Measurements from ENCODE around the gene TANK.

TANK gene

GRCh38 chr2:161250864-161251436 lies 90.7 kb downstream of the TANK start:
- Histone ChIP-seq H3K27ac (no peak overlapping the region), H3K9ac (no peak overlapping the region), H3K36me3 (ENCODE audit: insufficient read depth) (no peaks in the 10 kb centered on the region), H3K4me2 (no peak overlapping the region), H3K4me3 (IDR thresholded peaks at IDR 0.05; ENCODE audit: insufficient read depth, low read depth, low read length) (no peak overlapping the region), H3K27me3 (ENCODE audit: insufficient read depth, low read depth) (no peaks in the 10 kb centered on the region), H2AFZ (ENCODE audit: low read depth) (no peak overlapping the region), H3K4me1 (ENCODE audit: low read depth, poor library complexity, severe bottlenecking) (no peaks in the 10 kb centered on the region), H3K79me2 (ENCODE audit: insufficient read depth, low read depth) (no peaks in the 10 kb centered on the region), H4K20me1 (ENCODE audit: insufficient read depth) (no peaks in the 10 kb centered on the region)
- TF ChIP-seq CTCF (conservative IDR thresholded peaks at IDR 0.05; ENCODE audit: low read depth, low read length) = peak; percentile 43

- no peak overlapping the region for H3K4me3 ChIP-seq (IDR thresholded peaks at IDR 0.05; ENCODE audit: insufficient read depth, low read depth, low read length)
- no peaks in the 10 kb centered on the region for H3K27me3 ChIP-seq (ENCODE audit: insufficient read depth, low read depth)
- TF ChIP-seq CTCF (conservative IDR thresholded peaks at IDR 0.05; ENCODE audit: low read depth, low read length) = no peak
- no peak overlapping the region for H3K27ac ChIP-seq
- no peak overlapping the region for H3K9ac ChIP-seq
- no peaks in the 10 kb centered on the region for H3K36me3 ChIP-seq (ENCODE audit: insufficient read depth)
- no peak overlapping the region for H3K4me2 ChIP-seq
- no peaks in the 10 kb centered on the region for H3K79me2 ChIP-seq (ENCODE audit: insufficient read depth, low read depth)
- H3K4me1 ChIP-seq (ENCODE audit: low read depth, poor library complexity, severe bottlenecking) = no peaks in the 10 kb centered on the region
- H4K20me1 ChIP-seq (ENCODE audit: insufficient read depth) = no peaks in the 10 kb centered on the region
- H2AFZ ChIP-seq (ENCODE audit: low read depth) = no peak overlapping the region
These were observed 97.1 kb downstream of the TANK start for GRCh38 chr2:161257123-161257952.

GRCh38 chr2:161265874-161266273 lies 105.6 kb downstream of the TANK start:
- Histone ChIP-seq H3K4me1 (ENCODE audit: low read depth, poor library complexity, severe bottlenecking) (no peaks in the 10 kb centered on the region), H3K27ac (no peak overlapping the region), H3K79me2 (ENCODE audit: insufficient read depth, low read depth) (no peaks in the 10 kb centered on the region), H4K20me1 (ENCODE audit: insufficient read depth) (no peaks in the 10 kb centered on the region), H3K27me3 (ENCODE audit: insufficient read depth, low read depth) (no peaks in the 10 kb centered on the region), H3K4me2 (no peak overlapping the region), H3K9ac (no peak overlapping the region), H3K36me3 (ENCODE audit: insufficient read depth) (no peaks in the 10 kb centered on the region), H2AFZ (ENCODE audit: low read depth) (no peak overlapping the region), H3K4me3 (IDR thresholded peaks at IDR 0.05; ENCODE audit: insufficient read depth, low read depth, low read length) (no peak overlapping the region)
- no peak for TF ChIP-seq CTCF (conservative IDR thresholded peaks at IDR 0.05; ENCODE audit: low read depth, low read length)

GRCh38 chr2:161269111-161269510 lies 108.9 kb downstream of the TANK start:
- Histone ChIP-seq H2AFZ (ENCODE audit: low read depth) (no peak overlapping the region), H3K4me1 (ENCODE audit: low read depth, poor library complexity, severe bottlenecking) (no peaks in the 10 kb centered on the region), H3K9ac (no peak overlapping the region), H3K27me3 (ENCODE audit: insufficient read depth, low read depth) (no peaks in the 10 kb centered on the region), H4K20me1 (ENCODE audit: insufficient read depth) (no peaks in the 10 kb centered on the region), H3K36me3 (ENCODE audit: insufficient read depth) (no peaks in the 10 kb centered on the region), H3K27ac (no peak overlapping the region), H3K4me2 (no peak overlapping the region), H3K79me2 (ENCODE audit: insufficient read depth, low read depth) (no peaks in the 10 kb centered on the region), H3K4me3 (IDR thresholded peaks at IDR 0.05; ENCODE audit: insufficient read depth, low read depth, low read length) (no peak overlapping the region)
- no peak for TF ChIP-seq CTCF (conservative IDR thresholded peaks at IDR 0.05; ENCODE audit: low read depth, low read length)
